ENCODE measurements around the gene FOXP3.

GRCh38 chrX:49206543-49206942 is 58.0 kb downstream of the FOXP3 start:
- TF ChIP-seq CTCF (IDR thresholded peaks at IDR 0.05 in 8 of 11, conservative IDR thresholded peaks at IDR 0.05 in 3 of 11) (no peak), POLR2AphosphoS5 (IDR thresholded peaks at IDR 0.05) (no peak), POLR2A (IDR thresholded peaks at IDR 0.05) (no peak)

Data from spleen (tissue), 7 donors.